Brain microvascular endothelial cell (primary cell): ENCODE results near the gene JDP2.

Source experiments
- DNase-seq: peaks from one replicate; pipeline ENCODE4 v3.0.0-alpha.2; 2020
- H3K27ac ChIP-seq: fragments of 250-450 bp; sonication (Bioruptor Pico); 2 replicates; pipeline ENCODE4 v1.5.1; 2020; ENCODE audit warnings: mild to moderate bottlenecking, moderate library complexity
- H3K27me3 ChIP-seq: fragments of 250-450 bp; sonication (Bioruptor Pico); replicated peaks from 2 replicates; pipeline ENCODE4 v1.5.1; 2020; ENCODE audit warnings: mild to moderate bottlenecking
- H3K36me3 ChIP-seq: fragments of 250-450 bp; sonication (Bioruptor Pico); replicated peaks from 2 replicates; pipeline ENCODE4 v1.5.1; 2020; ENCODE audit warnings: mild to moderate bottlenecking
- H3K4me3 ChIP-seq: 2 replicates; pipeline ENCODE4 v1.5.1; 2011; ENCODE audit warnings: low read depth, mild to moderate bottlenecking, control low read depth, low read length, moderate library complexity
- in situ Hi-C: cut with HindIII; loops from 2 replicates; pipeline ENCODE4 v1.10.0; 2017; ENCODE audit warnings: low sequenced_read_pairs, low pct_ligation_motif_present
- TF ChIP-seq, protein P1 (sequence below): IDR thresholded peaks from 2 replicates; pipeline ENCODE4 v1.5.1; 2011; ENCODE audit warnings: low read depth, mild to moderate bottlenecking, moderate library complexity, low read length, control low read depth, inconsistent platforms; ENCODE audit errors: missing control alignments

The JDP2 gene

DNA sequence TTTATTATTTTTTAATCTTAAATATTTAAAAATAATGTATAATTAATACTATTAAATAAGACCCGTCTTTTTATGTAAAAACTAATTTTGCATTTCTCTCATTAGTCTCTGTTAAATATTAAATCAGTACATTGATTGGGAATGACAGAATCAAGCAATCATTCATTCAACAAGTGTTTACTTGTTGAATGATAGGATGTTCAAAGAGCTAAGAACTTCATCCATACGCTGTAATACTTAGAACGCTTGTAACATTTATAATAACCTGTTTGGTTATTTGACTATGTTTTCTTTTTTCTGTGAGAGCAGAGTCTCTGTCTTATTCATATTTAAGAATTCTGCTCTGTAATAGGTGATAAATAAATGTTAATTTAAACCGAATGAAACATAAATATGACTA lies 91.6 kb downstream of the JDP2 start:
- Histone ChIP-seq H3K27me3 (no peaks in the 10 kb centered on the region), H3K27ac (no peak overlapping the region), H3K4me3 (no peak overlapping the region), H3K36me3 (no peaks in the 10 kb centered on the region)
- DNase-seq = no peak
- TF ChIP-seq, protein P1, sequence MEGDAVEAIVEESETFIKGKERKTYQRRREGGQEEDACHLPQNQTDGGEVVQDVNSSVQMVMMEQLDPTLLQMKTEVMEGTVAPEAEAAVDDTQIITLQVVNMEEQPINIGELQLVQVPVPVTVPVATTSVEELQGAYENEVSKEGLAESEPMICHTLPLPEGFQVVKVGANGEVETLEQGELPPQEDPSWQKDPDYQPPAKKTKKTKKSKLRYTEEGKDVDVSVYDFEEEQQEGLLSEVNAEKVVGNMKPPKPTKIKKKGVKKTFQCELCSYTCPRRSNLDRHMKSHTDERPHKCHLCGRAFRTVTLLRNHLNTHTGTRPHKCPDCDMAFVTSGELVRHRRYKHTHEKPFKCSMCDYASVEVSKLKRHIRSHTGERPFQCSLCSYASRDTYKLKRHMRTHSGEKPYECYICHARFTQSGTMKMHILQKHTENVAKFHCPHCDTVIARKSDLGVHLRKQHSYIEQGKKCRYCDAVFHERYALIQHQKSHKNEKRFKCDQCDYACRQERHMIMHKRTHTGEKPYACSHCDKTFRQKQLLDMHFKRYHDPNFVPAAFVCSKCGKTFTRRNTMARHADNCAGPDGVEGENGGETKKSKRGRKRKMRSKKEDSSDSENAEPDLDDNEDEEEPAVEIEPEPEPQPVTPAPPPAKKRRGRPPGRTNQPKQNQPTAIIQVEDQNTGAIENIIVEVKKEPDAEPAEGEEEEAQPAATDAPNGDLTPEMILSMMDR = no peak
- in situ Hi-C loops = no loop called here

DNA sequence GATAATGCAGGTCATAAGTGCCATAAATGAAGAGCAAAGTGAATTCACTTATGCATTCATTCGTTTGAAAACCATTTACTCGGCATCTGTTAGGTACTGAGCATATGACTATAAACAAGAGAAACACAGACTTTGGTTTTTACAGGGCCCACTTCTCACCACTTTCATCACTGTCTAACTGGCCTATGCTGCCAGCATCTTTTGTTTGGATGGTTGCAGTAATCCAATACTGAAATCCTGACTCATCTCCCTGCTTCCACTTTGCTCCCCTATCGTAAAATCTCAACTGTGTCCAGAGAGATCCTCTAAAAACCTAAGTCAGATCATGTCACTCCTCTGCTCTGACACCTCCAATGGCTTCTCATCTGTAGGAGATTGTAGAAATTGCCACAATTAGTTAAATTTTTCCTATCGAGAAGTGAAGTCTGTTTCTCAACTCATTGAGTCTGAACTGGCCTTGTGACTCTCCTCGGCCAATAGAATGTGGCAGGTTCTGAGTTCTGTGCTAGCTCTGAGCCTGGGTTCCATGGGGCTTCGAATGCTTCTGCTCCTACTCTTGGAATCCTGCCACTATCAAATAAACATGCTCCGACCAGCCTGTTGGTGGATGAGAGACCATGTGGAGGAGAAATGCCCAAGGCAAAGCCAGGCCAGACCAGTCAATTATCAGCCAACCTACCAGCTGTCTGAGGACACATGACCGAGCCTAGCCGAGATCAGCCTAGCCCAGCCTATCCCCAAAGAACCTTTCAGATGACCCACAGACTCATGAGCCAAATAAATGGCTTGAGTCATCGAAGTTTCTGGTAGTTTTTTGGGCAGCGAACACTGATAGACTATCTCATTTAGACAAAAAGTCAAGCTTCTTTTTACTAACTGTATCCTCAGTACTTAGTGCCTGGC lies 92.3 kb downstream of the JDP2 start:
- DNase-seq = no peak
- Histone ChIP-seq H3K4me3 (no peak overlapping the region), H3K36me3 (no peaks in the 10 kb centered on the region), H3K27ac (no peak overlapping the region), H3K27me3 (no peaks in the 10 kb centered on the region)
- TF ChIP-seq, protein P1 = no peak
- in situ Hi-C loops = no loop called here

DNA sequence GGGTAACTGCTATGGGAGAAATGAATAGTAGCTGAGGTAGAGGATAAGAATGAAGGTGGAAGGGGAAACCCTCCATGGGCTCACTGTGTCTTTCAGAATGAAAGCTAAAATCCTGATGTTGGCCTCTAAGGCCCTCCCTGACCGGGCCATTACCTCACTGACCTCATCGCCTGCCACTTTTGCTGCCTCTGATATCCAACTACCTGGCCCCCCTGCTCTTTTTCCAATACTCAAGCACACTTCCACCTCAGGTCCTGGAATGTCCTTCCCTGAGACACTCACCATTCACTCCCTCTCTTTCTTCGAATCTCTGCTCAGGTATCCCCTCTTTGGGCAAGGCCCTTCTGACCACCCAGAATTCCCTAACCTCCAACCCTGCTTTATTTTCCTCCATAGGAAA lies 93.0 kb downstream of the JDP2 start:
- H3K4me3 ChIP-seq = no peak overlapping the region
- in situ Hi-C loops = no loop called here
- H3K27ac ChIP-seq = no peak overlapping the region
- no peaks in the 10 kb centered on the region for H3K27me3 ChIP-seq
- TF ChIP-seq, protein P1 = no peak
- no peaks in the 10 kb centered on the region for H3K36me3 ChIP-seq
- DNase-seq = no peak

DNA sequence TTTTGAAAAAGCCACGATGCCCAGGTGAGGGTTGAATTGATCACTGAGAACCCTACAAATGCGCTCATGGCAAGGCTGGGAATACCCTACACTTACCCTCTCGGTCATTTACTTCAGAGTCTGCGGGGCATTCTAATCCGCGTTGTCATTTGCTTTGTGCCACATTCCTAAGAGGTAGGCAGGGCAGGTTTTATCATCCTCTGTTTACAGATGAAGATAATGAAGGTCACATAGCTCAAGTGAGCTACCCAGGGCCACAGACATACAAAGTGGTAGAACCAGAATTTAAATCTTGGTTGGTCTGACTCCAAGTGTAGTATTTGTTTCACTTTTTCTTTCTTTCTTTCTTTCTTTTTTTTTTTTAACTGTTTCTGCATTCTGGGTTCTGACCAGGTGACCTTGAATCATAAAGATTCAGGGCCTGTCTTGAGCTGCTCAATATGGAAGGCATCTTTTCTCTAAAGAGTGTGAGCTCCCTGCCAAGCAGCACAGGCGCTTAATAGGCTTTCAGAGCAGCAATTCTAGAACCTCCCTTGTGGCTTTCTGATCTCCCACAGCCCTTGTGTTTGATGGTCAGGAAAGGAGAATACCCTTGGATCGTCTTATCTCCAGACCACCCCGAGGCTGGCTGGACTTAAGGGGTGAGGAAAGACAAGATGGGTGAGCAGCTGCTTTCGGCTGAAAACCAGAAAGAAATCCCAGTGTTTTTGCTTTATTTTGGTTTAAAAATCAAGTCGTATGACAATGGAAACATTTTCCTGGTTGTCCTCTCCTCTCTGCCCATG lies 93.8 kb downstream of the JDP2 start:
- no peak for DNase-seq
- Histone ChIP-seq H3K27me3 (no peaks in the 10 kb centered on the region), H3K36me3 (no peaks in the 10 kb centered on the region), H3K27ac (no peak overlapping the region), H3K4me3 (no peak overlapping the region)
- TF ChIP-seq, protein P1 = no peak
- in situ Hi-C loops = no loop called here

DNA sequence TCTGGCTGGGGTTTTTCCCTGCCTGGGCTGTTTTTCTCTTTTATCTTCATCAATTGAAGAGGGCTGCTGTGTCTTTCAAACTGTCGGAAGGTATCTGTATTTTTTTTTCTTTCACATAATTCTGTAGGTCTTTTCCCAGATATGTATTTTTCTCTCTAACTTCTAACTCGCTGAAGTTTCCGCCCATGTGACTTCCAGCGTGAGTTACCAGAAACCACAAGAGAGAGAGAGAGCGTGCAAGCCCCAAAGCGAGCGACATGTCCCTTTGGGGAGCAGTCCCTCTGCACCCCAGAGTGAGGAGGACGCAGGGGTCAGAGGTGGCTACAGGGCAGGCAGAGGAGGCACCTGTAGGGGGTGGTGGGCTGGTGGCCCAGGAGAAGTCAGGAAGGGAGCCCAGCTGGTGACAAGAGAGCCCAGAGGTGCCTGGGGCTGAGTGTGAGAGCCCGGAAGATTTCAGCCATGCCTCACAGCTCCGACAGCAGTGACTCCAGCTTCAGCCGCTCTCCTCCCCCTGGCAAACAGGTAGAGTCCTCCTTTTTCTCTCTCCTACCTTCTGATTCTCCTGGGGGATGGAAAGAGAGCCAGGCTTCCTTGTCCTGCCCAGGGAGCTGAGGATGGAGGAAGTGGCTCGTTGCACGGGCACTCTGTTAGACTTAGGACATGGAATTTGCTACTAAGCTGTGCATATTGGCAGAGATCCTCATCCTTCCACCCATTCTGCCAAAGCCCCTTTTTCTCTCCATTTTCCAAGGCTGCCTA lies 94.6 kb downstream of the JDP2 start, which contains the start of gene BATF:
TSS of gene BATF (plus strand) at position 246 of the 759 bp plus-strand sequence. CDS start at position 460, 214 bp downstream.
- Histone ChIP-seq H3K27me3 (no peaks in the 10 kb centered on the region), H3K27ac (no peak within 1 kb of the TSS), H3K36me3 (no peaks in the 10 kb centered on the region), H3K4me3 (no peak within 1 kb of the TSS)
- DNase-seq = no peak
- TF ChIP-seq, protein P1 = no peak
- in situ Hi-C loops = no loop called here
